Liver (tissue), 9 donors: Measurements from ENCODE around the gene NTNG2. TPM values are rescaled to one million over a fixed set of nuclear protein-coding genes. Genes with fewer than 3 reads are reported as not detected.

Experiments used
- DNase-seq: peaks from one replicate; pipeline ENCODE4 v3.0.0-alpha.2; 2017; ENCODE audit warnings: low spot score
- H3K27ac ChIP-seq, 2 donors: one replicate each; pipeline ENCODE4 v1.7.0; 2013; ENCODE audit warnings: inconsistent platforms in 2 of 2, low read length in 2 of 2, control low read depth in 1 of 2, low read depth in 1 of 2, mild to moderate bottlenecking in 1 of 2
- H3K27me3 ChIP-seq, 4 donors: one replicate each; pipeline versions ENCODE4 v1.6.1 to v1.7.0; 2013; ENCODE audit warnings: low read length in 3 of 4, inconsistent platforms in 1 of 4, mild to moderate bottlenecking in 1 of 4, moderate library complexity in 1 of 4; ENCODE audit not compliant: control insufficient read depth in 4 of 4, insufficient read depth in 4 of 4
- H3K36me3 ChIP-seq, 4 donors: one replicate each; pipeline versions ENCODE4 v1.6.1 to v1.7.0; 2013; ENCODE audit warnings: low read length in 3 of 4, mild to moderate bottlenecking in 3 of 4, low read depth in 1 of 4, moderate library complexity in 1 of 4; ENCODE audit not compliant: control insufficient read depth in 4 of 4, insufficient read depth in 3 of 4
- H3K4me1 ChIP-seq, 4 donors: one replicate each; pipeline versions ENCODE4 v1.6.1 to v1.7.0; 2013; ENCODE audit warnings: low read length in 3 of 4, mild to moderate bottlenecking in 3 of 4, moderate library complexity in 1 of 4; ENCODE audit not compliant: control insufficient read depth in 4 of 4, insufficient read depth in 4 of 4
- H3K4me3 ChIP-seq, 3 donors: one replicate each; pipeline versions ENCODE4 v1.6.1 to v1.7.0; 2013; ENCODE audit warnings: low read length in 3 of 3, control low read depth in 1 of 3, low read depth in 1 of 3, mild to moderate bottlenecking in 1 of 3
- H3K9ac ChIP-seq, 2 donors: one replicate each; pipeline ENCODE4 v1.7.0; 2013; ENCODE audit warnings: low read length in 2 of 2, mild to moderate bottlenecking in 2 of 2, moderate library complexity in 2 of 2, control low read depth in 1 of 2, low read depth in 1 of 2
- H3K9me3 ChIP-seq, 4 donors: one replicate each; pipeline versions ENCODE4 v1.6.1 to v1.7.0; 2013; ENCODE audit warnings: low read length in 3 of 4; ENCODE audit not compliant: control insufficient read depth in 4 of 4
- ATF3 ChIP-seq: IDR thresholded peaks from 2 replicates; pipeline ENCODE4 v1.6.1; 2016; ENCODE audit warnings: antibody characterized with exemption
- CTCF ChIP-seq: fragments of 150-350 bp; IDR thresholded peaks from 2 replicates; pipeline ENCODE4 v1.5.1; 2017; ENCODE audit warnings: improper control_type of control experiment, low read depth, low read length; ENCODE audit not compliant: missing input control
- EGR1 ChIP-seq, 2 donors: IDR thresholded peaks; 2 replicates each; pipeline ENCODE4 v1.6.1; 2016 to 2018; ENCODE audit warnings: antibody characterized with exemption in 2 of 2, low read depth in 2 of 2
- FOXA1 ChIP-seq: IDR thresholded peaks from 2 replicates; pipeline ENCODE4 v1.6.1; 2016; ENCODE audit warnings: antibody characterized with exemption
- FOXA2 ChIP-seq: IDR thresholded peaks from 2 replicates; pipeline ENCODE4 v1.6.1; 2016; ENCODE audit warnings: antibody characterized with exemption
- GABPA ChIP-seq, 2 donors: IDR thresholded peaks in 1 of 2; conservative IDR thresholded peaks in 1 of 2; 2 replicates each; pipeline ENCODE4 v1.6.1; 2016; ENCODE audit warnings: antibody characterized with exemption in 2 of 2, mild to moderate bottlenecking in 1 of 2, moderate library complexity in 1 of 2
- HNF4G ChIP-seq: IDR thresholded peaks from 2 replicates; pipeline ENCODE4 v1.6.1; 2016; ENCODE audit warnings: antibody characterized with exemption
- JUND ChIP-seq, 2 donors: IDR thresholded peaks; 2 replicates each; pipeline ENCODE4 v1.6.1; 2016; ENCODE audit warnings: antibody characterized with exemption in 2 of 2
- MAX ChIP-seq: IDR thresholded peaks from 2 replicates; pipeline ENCODE4 v1.6.1; 2016; ENCODE audit warnings: antibody characterized with exemption
- NR2F2 ChIP-seq: IDR thresholded peaks from 2 replicates; pipeline ENCODE4 v1.6.1; 2016; ENCODE audit warnings: antibody characterized with exemption
- RAD21 ChIP-seq, 2 donors: IDR thresholded peaks; 2 replicates each; pipeline ENCODE4 v1.6.1; 2016; ENCODE audit warnings: antibody characterized with exemption in 2 of 2, mild to moderate bottlenecking in 2 of 2
- REST ChIP-seq: IDR thresholded peaks from 2 replicates; pipeline ENCODE4 v1.6.1; 2016; ENCODE audit warnings: antibody characterized with exemption, mild to moderate bottlenecking
- RXRA ChIP-seq, 2 donors: IDR thresholded peaks; 2 replicates each; pipeline ENCODE4 v1.6.1; 2017 to 2018; ENCODE audit warnings: antibody characterized with exemption in 2 of 2, mild to moderate bottlenecking in 1 of 2
- SP1 ChIP-seq: IDR thresholded peaks from 2 replicates; pipeline ENCODE4 v1.6.1; 2018; ENCODE audit warnings: antibody characterized with exemption, mild to moderate bottlenecking
- TAF1 ChIP-seq: conservative IDR thresholded peaks from 2 replicates; pipeline ENCODE4 v1.6.1; 2016; ENCODE audit warnings: antibody characterized with exemption, mild to moderate bottlenecking
- YY1 ChIP-seq: IDR thresholded peaks from 2 replicates; pipeline ENCODE4 v1.6.1; 2016; ENCODE audit warnings: antibody characterized with exemption, mild to moderate bottlenecking
- ZBTB33 ChIP-seq: IDR thresholded peaks from 2 replicates; pipeline ENCODE4 v1.6.1; 2016; ENCODE audit warnings: antibody characterized with exemption
- whole genome bisulfite sequencing: extraction: QIAGEN DNeasy Blood & Tissue Kit; methylation state at CpG from one replicate; pipeline ENCODE4 v1.1.7; 2013; 5-methylcytosine and 5-hydroxymethylcytosine counted together
- polyA plus RNA-seq, 2 donors: library from polyadenylated mRNA; stranded (reverse) in 1 of 2; unstranded in 1 of 2; fragments of 200-250 nt in 1 of 2; fragments of >200 nt in 1 of 2; fragmentation: Nextera tagmentation in 1 of 2; extraction: Ambion mirVana in 1 of 2; gene quantifications; one replicate each; pipeline versions ENCODE4 v1.2.1 to v1.2.3, GENCODE V29; 2013 to 2015
- total RNA-seq, 2 donors: library from RNA; depleted of rRNA; stranded (reverse); fragments of >200 nt; gene quantifications; one replicate each; pipeline ENCODE4 v1.2.3, GENCODE V29; 2014
- donor health status: healthy.
- donor health status: healthy.
- donor health status: healthy.
- donor health status: healthy.
- donor health status: healthy.

NTNG2 gene
- total and polyA plus RNA-seq, 4 donors: 0.12 to 0.42 (median 0.28) TPM; not detected in 1

GRCh38 chr9:132197856-132198550 is 36.1 kb downstream of the NTNG2 start:
- H3K9ac ChIP-seq: no peak overlapping the region
- 94% methylated on average over 58 of the region's 58 CpGs for WGBS
- no peak overlapping the region for H3K4me3 ChIP-seq
- no peaks in the 10 kb centered on the region for H3K4me1 ChIP-seq
- no peak for TF ChIP-seq FOXA1
- no peak for TF ChIP-seq YY1
- no peak for TF ChIP-seq ATF3
- TF ChIP-seq GABPA (IDR thresholded peaks at IDR 0.05 in 1 of 2, conservative IDR thresholded peaks at IDR 0.05 in 1 of 2): no peak
- TF ChIP-seq RAD21 (IDR thresholded peaks at IDR 0.05): no peak
- TF ChIP-seq FOXA2: no peak
- TF ChIP-seq ZBTB33: no peak
- no peak for TF ChIP-seq RXRA (IDR thresholded peaks at IDR 0.05)
- no peak for TF ChIP-seq TAF1
- no peak for TF ChIP-seq EGR1 (IDR thresholded peaks at IDR 0.05; ENCODE audit: low read depth in 2 of 2)
- TF ChIP-seq HNF4G: no peak
- no peak for TF ChIP-seq CTCF
- TF ChIP-seq NR2F2: no peak
- TF ChIP-seq SP1: no peak
- TF ChIP-seq REST: no peak
- no peak for TF ChIP-seq JUND (IDR thresholded peaks at IDR 0.05)
- H3K27me3 ChIP-seq: peaks cover 0 to 9% (median 2%) of the 10 kb centered on the region in 4 donors
- no peaks in the 10 kb centered on the region for H3K36me3 ChIP-seq
- DNase-seq: no peak
- no peak overlapping the region for H3K27ac ChIP-seq
- H3K9me3 ChIP-seq: no peaks in the 10 kb centered on the region

GRCh38 chr9:132199056-132199455 is 37.2 kb downstream of the NTNG2 start:
- WGBS: 91% methylated on average over 4 of the region's 4 CpGs
- Histone ChIP-seq H3K9ac (no peak overlapping the region), H3K27ac (no peak overlapping the region), H3K9me3 (no peaks in the 10 kb centered on the region), H3K36me3 (no peaks in the 10 kb centered on the region), H3K27me3 (peaks cover 0 to 5% (median 3%) of the 10 kb centered on the region in 4 donors), H3K4me3 (no peak overlapping the region), H3K4me1 (no peaks in the 10 kb centered on the region)
- DNase-seq: no peak
- TF ChIP-seq HNF4G: no peak
- no peak for TF ChIP-seq FOXA1
- no peak for TF ChIP-seq MAX
- no peak for TF ChIP-seq TAF1
- TF ChIP-seq NR2F2: no peak
- TF ChIP-seq RXRA (IDR thresholded peaks at IDR 0.05): no peak
- no peak for TF ChIP-seq CTCF
- no peak for TF ChIP-seq ATF3
- TF ChIP-seq JUND (IDR thresholded peaks at IDR 0.05): no peak
